HG03354 (cell line): ENCODE data around the gene COG1.

Source experiments
- ATAC-seq: cut with Tn5 transposase; IDR thresholded peaks from one replicate; pipeline ENCODE4 v1.9.1; 2021; ENCODE audit warnings: mild to moderate bottlenecking; ENCODE audit not compliant: unreplicated experiment, poor library complexity, severe bottlenecking

The COG1 gene

GRCh38 chr17:73223626-73224230 lies 30.9 kb downstream of the COG1 start:
- ATAC-seq: no peak

- ATAC-seq: no peak
Observed at GRCh38 chr17:73224237-73224636, 31.4 kb downstream of the COG1 start.

- no peak for ATAC-seq
Observed at GRCh38 chr17:73224663-73225305, 31.9 kb downstream of the COG1 start.

GRCh38 chr17:73226556-73227172 lies 33.8 kb downstream of the COG1 start:
- ATAC-seq: no peak

GRCh38 chr17:73227379-73227778 lies 34.5 kb downstream of the COG1 start:
- ATAC-seq: no peak

GRCh38 chr17:73227944-73228343 lies 35.1 kb downstream of the COG1 start:
- ATAC-seq: no peak

GRCh38 chr17:73228748-73229236 lies 35.9 kb downstream of the COG1 start:
- peak; percentile 34 for ATAC-seq

- ATAC-seq: no peak
Observed at GRCh38 chr17:73230088-73230487, 37.2 kb downstream of the COG1 start.

GRCh38 chr17:73231395-73231794 lies 38.5 kb downstream of the COG1 start:
- ATAC-seq: no peak

- peak; percentile 84 for ATAC-seq
Observed at GRCh38 chr17:73231841-73232586, 39.2 kb downstream of the COG1 start.

- peak; percentile 34 for ATAC-seq
Observed at GRCh38 chr17:73232587-73233373, 39.9 kb downstream of the COG1 start.

GRCh38 chr17:73234736-73235135 lies 41.9 kb downstream of the COG1 start:
- ATAC-seq: no peak

GRCh38 chr17:73237714-73238113 lies 44.9 kb downstream of the COG1 start:
- no peak for ATAC-seq

- no peak for ATAC-seq
Observed at GRCh38 chr17:73240561-73240960, 47.7 kb downstream of the COG1 start.

GRCh38 chr17:73247726-73248125 lies 54.9 kb downstream of the COG1 start:
- ATAC-seq: no peak

GRCh38 chr17:73248532-73248931 lies 55.7 kb downstream of the COG1 start:
- no peak for ATAC-seq

GRCh38 chr17:73249700-73250099 lies 56.8 kb downstream of the COG1 start:
- ATAC-seq: no peak

GRCh38 chr17:73250851-73251640 lies 58.2 kb downstream of the COG1 start:
- ATAC-seq: no peak

- no peak for ATAC-seq
Observed at GRCh38 chr17:73251871-73252270, 59.0 kb downstream of the COG1 start.
